IPS-11a (cell line): ENCODE measurements around the gene CEACAM16.

ENCODE experiments used
- H3K4me3 ChIP-seq: one replicate; pipeline ENCODE4 v1.5.1; 2013; ENCODE audit warnings: low read depth, low read length, control low read depth

CEACAM16 gene

DNA sequence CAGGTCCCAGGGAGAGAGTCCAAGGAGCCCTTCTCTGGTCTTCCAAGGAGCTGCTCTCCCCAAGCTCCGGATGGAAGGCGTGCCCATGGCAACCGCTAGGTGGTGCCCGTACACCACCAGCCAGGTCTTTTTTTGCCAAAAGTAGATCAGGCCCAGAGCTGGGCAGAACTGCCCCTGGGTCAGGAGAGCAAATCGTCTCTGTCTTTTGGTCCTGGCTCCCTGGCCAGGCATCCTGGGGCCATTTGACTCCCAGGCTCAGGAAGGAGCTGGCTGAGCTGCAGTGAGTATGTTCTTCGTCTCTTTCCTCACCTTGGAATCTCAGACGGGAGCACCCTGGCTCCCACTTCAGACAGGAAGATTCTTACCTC lies 25.0 kb downstream of the CEACAM16 start:
- H3K4me3 ChIP-seq, result no peak overlapping the region

DNA sequence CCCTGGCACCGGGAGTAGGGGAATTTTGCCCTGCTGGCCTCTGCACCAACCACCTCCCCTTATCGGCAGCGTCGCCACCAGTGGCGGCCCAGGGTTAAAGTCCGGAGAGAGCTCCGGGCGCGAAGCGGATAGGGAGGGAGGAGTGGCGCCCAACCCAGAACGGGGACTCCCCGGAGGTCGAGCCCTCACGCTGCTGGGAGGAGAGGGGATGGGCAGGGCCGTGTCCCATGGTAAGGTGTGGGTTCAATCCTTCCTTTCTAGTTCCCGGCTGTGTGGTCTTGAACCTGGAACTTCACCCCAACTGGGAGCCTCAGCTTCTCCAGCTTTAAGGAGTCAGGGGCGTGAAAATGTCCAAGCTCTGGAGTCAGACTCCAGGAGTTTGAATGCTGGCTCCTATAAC lies 26.3 kb downstream of the CEACAM16 start:
- no peak overlapping the region for H3K4me3 ChIP-seq

DNA sequence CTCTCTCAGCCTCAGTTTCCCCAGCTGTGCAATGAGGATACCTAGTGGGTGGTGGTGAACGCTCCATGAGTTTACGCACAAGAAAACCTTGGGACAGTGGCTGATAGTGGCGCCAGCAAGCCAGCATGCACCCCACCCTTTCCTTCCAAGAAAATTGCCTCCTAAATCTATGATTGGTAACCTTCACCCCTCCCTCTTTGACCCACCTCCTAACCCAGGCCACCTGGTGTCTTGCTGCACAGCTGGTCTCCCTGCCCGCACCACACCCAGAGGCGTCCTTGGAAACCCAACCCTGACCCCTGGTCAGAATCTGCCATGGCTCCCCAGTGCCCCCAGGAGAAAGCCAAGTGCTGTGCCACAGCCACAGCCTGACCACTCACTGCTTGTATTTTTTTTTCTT lies 26.7 kb downstream of the CEACAM16 start:
- no peak overlapping the region for H3K4me3 ChIP-seq

- no peak overlapping the region for H3K4me3 ChIP-seq
Measured at GRCh38 chr19:44726465-44726864, 27.5 kb downstream of the CEACAM16 start.

GRCh38 chr19:44728178-44728577 lies 29.2 kb downstream of the CEACAM16 start:
- H3K4me3 ChIP-seq, result no peak overlapping the region

DNA sequence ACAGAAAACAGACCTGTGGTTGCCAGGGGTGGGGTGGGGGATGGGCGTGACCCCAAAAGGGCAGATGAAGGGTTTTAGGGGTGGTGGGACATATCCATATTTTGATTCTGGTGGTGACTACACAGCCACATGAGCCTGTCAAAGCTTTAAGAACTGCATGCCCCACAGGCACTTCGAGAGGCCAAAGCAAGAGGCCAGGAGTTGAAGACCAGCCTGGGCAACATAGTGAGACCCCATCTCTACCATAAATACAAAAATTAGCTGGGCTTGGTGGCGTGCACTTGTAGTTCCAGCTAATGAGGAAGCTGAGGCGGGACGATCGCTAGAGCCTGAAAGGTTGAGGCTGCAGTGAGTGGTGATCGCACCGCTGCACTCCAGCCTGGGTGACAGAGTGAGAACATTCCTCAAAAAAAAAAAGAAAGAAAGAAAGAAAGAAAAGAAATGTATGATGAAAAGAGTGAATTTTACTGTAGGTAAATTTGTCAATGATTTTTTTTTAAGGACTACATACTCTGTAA lies 30.6 kb downstream of the CEACAM16 start:
- H3K4me3 ChIP-seq, result no peak overlapping the region

DNA sequence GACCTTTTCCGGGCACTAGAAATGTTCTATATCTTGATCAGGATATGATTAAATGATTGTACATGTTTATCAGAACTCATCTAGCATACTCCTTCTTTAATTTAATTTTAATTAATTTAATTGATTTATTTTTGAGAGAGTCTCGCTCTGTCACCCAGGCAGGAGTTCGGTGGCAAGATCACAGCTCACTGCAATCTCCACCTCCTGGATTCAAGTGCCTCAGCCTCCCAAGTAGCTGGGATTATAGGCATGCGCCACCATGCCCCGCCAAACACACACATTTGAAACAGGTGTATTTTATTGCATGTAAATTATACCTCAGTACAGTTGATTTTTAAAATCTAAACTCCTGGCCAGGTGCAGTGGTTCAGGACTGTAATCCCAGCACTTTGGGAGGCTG lies 32.1 kb downstream of the CEACAM16 start:
- no peak overlapping the region for H3K4me3 ChIP-seq

DNA sequence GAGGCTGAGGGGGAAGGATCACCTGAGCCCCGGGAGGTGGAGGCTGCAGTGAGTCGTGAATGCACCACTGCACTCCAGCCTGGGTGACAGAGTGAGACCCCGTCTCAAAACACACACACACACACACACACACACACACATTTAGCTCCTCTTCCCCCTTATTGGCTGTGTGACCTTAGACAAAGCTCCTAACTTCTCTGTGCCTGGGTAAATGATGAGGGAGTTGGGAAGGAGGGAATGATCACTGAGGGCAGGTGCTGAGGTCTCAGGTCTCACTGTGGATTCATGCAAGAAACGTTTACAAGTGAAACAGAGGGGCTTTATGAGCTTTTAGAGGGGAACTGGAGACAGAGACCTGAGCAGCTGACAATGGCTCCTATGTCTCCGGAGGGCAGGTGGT lies 32.7 kb downstream of the CEACAM16 start:
- H3K4me3 ChIP-seq, result no peak overlapping the region

DNA sequence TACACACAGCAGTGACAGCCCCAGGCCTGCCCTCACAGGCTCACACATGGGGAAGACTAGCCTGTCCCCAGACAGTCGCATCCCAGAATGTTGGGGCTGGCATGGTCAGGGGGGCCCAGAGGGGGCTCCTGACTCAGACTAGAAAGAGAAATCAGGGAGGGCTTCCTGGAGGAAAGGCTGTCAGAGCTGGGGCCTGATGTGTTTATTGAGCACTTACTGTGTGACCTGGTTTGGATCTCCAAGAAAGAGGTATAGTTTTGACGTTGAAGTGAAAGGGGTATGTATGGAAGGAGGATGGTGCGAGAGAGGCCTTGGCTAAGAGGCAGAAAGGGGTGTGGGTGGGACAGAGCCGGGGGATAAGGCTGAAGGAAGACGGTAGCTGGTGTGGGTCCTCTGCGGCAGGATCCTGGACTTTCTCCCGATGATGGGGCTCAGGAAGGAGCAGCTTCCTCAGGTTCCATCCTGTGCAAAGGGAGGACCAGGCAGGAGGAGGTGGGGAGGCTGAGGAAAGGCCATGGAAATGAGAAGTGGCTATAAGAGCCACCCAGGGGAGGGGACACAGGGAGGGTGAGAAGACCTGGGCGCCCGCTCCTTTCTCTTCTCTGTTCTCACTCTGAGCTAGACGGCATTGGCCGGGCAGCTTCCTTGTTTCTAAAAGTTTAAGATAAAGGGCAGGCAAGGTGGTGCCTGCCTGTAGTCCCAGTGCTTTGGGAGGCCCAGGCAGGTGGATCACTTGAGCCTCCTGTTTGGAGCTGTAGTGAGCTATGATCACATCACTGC lies 33.5 kb downstream of the CEACAM16 start:
- H3K4me3 ChIP-seq, result no peak overlapping the region

DNA sequence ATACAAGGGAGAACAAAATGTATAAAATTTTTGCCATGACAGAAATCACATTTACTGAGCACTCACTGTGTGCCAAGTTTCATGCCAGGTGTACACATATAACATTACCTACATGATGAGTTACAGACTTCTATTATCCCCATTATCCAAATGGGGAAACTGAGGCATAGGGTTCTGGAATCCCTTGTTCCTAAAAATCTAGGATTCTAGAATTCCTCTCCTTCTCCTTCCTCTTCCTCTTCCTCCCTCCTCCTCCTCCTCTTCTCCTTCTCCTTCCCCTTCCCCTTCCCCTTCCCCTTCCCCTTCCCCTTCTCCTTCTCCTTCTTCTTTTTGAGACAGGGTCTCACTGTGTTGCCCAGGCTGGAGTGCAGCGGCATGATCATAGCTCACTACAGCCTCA lies 35.4 kb downstream of the CEACAM16 start:
- no peak overlapping the region for H3K4me3 ChIP-seq

DNA sequence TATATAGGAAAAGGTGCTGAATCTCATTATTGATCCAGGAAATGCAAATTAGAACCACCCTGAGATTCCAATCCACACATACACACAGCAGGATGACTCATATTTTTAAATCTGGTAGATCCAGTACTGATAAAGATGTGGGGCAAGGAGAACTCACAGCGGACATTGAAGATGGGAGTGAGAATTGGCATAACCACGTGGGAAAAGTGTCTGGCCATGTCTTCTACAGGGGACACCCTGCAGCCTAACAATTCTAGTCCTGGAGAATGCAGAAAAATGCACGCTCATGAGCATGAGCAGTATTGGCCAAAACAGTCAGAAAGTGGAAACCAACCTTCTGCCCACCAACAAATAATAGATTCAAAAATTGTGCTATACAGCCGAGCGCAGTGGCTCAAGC lies 36.1 kb downstream of the CEACAM16 start:
- H3K4me3 ChIP-seq, result no peak overlapping the region

DNA sequence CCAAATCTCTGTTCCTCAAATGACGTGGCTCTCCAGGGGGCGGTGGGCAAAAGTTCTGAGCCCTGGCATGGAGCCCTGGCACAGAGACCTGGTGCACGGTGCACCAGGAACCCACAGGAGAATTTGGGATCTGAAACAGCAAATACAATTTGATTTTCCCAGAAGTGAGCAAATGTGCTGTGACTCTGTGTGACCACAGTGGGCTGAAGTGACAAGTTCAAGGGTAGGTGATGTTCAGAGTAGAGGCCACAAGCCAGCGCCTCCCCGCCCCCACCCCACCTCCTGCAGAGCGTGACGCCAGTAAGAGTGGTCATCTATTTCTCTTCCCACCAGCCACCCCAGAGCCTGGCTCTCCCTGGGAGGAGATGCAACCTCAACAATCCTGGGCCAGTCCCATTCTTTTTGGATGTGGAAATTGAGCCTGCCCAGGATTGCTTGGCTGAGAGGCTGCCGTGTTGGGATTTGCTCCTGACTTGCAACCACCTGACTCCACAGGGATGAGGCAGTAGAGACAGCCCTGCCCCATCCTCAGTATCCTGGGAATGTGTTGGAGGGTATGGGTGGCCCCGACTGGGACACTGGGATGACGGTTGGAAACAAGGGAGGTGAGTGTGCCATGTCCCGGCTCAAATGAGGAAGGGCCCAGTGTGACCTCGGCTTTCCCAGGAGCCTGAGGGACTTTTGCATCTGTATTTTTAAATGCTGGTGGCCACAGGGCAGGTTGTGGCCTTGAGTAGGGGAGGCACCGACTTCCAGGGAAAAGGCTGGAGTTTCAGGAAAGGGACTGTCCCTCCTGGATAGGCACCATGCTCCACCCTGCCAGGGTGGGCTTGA lies 38.5 kb downstream of the CEACAM16 start:
- no peak overlapping the region for H3K4me3 ChIP-seq

GRCh38 chr19:44738136-44738535 lies 39.2 kb downstream of the CEACAM16 start:
- H3K4me3 ChIP-seq, result no peak overlapping the region

DNA sequence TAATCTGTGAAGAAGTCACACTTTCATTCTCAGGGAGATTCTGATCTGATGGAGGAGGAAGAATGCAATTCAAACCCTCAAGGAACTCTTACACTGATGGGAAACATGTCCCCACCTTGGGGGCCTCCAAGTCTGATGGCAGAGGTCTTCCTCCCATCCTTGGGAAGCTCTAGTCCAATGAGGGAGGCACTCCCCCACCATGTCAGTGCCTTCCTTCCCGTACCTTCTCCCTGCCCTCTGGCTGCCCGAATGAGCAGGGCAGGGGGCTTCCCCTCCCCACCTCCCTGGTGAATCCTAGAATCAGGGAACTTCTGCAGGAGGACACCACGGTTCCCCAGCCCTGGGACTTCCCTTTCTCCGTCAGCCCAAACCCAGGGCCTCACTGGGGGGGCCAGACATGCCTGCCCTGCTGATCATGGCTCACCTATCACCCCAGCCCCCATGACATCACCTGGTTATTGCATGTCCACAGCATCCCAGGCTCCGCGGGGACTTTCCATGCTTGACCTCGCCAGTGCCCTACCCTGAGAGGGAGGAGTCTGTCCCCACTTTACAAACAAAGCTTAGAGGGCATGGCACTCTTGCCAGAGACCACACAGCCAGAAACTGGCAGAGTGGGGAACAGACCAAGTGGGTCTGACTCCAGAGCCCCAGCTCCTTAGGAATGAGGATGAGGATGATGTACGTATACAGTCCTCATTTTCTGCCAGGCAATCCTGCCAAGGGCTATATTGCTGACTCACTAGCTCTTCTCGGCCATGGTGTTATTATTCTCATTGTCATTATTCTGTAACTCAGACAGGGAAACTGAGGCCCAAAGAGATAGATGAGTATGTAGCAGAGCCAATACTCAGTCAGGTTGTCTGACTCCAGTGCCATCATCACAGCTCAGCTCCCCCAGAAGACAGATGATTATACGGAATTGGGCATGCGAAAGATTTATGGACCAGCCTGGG lies 39.9 kb downstream of the CEACAM16 start:
- no peak overlapping the region for H3K4me3 ChIP-seq

DNA sequence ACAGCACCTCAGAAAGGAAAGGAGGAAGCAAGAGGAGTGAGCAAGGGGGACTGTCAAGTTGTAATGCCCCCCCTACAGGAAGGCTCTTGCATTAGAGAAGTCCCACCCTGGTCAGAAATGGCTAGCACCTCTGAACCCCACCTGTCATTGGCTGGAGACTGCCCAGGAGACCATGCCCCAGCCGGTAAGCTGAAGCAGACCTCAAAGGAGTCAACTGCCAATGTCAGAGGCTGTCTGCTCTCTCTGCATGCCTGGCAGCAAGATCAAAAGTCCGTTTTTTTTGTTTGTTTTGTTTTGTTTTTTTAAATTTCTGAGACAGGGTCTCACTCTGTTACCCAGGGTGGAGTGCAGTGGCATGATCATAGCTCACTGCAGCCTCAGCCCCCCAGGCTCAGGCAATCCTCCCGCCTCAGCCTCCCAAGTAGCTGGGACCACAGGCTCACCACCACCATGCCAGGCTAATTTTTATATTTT lies 41.4 kb downstream of the CEACAM16 start:
- H3K4me3 ChIP-seq, result no peak overlapping the region

- no peak overlapping the region for H3K4me3 ChIP-seq
Measured at GRCh38 chr19:44741258-44741731, 42.3 kb downstream of the CEACAM16 start.

DNA sequence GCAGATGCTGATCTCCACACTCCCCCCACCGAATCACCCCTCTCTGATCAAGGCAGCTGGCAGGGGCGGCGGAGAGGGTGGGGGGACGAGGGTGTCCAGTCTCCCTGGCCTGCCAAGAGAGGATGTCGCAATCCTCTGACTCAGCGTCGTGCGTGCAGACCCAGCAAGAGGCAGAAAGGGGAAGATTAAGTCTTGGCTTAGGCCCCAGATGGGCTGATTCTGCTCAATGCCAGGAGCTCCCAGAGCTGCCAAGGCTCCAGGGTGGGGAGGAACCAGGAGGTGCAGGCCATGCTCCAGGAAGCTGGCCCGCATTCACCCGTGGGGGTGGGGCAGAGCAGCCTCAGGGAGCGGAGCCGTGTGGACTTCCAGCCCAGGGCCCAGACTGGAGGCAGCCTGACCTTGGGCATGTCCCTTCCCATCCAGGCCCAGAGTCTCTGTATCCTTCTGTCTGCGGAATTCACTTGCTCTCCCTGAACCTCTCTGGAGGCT lies 42.9 kb downstream of the CEACAM16 start:
- H3K4me3 ChIP-seq, result no peak overlapping the region

DNA sequence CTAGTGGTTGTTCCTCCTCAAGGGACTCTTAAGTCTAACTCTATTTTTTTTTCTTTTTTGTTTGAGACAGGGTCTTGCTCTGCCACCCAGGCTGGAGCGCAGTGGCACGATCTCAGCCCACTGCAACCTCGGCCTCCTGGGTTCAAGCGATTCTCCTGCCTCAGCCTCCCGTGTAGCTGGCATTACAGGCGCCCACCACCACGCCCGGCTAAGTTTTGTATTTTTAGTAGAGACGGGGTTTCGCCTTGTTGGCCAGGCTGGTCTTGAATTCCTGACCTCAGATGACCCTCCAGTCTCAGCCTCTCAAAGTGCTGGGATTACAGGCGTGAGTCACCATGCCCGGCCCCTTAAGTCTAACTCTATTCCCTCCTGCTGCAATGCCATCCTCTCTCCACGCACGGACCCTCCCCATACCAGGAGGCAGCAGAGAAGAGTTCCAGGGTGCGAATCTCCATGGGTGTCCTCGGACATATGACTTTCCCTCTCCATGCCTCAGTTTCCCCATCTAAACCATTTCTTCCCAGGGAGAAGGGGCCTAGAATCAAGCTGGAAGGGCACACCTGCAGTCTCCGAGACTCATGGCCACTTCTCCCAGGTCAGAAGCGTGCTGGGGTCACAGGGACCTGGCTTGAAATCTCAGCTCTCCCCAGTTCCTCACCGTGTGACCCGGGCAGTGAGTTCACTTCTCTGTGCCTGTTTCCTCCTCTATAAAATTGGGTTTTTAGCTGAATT lies 43.5 kb downstream of the CEACAM16 start:
- no peak overlapping the region for H3K4me3 ChIP-seq

DNA sequence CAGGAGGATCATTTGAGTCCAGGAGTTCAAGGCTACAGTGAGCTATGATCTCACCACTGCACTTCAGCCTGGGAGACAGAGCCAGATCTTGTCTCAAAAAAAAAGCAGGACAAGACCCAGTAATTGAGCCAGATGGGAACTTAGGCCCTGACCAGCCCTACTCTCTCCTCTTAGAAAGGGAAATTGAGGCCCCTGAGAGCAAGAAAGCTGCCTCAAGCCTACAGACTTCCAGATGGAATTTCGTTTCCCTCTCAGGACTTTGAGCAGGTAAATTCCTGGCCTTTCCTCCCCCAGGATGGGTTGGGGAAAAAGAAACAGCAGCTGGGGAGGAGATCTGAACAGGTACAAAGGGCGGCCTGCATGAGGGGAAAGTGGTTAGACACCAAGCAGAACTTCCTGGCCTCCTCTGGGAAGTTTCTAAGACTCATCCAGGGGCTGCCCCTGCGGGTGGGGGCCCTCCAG lies 46.0 kb downstream of the CEACAM16 start:
- no peak overlapping the region for H3K4me3 ChIP-seq

DNA sequence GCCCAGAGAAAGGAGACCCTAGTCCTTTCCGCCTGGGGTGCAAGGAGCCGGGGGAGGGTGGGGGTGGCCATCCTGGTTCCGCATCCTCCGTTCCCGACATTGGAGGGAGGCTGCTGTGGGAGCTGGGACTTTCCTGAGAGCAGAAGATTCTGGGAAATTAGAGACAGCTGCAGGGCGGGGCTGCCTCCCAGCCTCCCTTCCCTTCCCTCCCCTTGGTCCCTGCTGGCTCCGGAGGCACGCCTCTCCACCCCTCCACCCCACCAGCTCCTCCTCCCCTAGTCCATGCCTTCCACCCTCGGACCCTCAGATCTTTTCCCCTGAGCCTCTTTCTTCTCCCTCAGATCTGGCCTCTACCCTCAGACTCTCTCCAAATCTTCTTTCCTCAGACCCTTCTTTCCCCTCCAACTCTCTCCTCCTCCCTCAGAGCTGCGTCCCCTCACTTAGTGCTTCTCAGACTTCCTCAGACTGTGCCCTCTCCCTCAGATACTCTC lies 46.4 kb downstream of the CEACAM16 start:
- H3K4me3 ChIP-seq, result no peak overlapping the region
